Activated CD4-positive, alpha-beta T cell treated with anti-CD3 and anti-CD28 coated beads, Interleukin-2, Interleukin-4, amounts not matched to agents 100 ng/mL and 50 ng/mL, durations not matched to agents 16 hours and 8 hours (primary cell): ENCODE data around the gene UNC79.
"Not testable (repeated sequence)": the region's sequence is repeated elsewhere in the genome, so short reads cannot be mapped to it uniquely, and the experiment has no call there.

Source experiments
- DNase-seq: peaks from one replicate; pipeline ENCODE4 v3.0.0-alpha.2; 2020; ENCODE audit warnings: low spot score

UNC79 gene

GRCh38 chr14:93493622-93494021, 62.9 kb downstream of the UNC79 start:
- DNase-seq, result not testable (repeated sequence)

DNA sequence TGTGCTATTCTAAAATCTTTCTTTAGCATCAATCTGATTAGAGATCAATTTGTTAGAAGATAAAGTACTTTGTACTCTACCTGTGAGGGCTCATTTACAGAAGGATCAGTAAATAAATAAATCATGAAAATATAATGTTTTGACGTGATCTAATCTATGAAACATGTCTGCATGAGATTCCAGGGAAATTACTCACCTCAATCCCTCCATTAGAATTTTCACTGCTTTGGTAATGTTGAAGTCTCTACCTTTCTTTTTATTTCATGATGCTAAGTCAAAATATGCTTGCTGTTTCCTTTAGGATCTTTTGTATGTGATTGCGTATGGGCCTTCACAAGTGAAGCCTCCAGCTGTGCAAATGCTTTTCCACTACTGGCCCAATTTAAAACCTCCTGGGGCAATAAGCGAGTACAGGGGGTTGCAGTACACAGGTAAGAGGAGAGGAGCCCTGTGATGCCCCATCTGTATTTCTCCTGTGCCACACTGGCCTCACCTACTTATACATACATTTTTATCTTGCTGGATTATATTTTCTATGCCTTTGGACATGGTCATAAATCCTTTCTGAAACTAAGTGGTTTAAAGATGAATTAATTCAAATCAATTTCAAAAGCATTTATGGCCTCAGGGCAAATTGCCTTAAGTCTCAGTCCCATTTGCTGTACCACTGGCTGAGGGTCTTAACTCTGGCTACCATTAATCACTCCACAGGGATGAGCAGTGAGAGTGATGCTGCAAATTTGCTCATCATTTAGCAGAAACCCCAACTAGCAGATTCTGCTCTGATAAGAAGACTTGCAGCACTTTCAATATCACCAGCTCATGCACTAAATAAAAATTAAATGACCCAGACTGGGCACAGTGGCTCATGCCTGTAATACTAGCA, 66.4 kb downstream of the UNC79 start:
- no peak for DNase-seq

DNA sequence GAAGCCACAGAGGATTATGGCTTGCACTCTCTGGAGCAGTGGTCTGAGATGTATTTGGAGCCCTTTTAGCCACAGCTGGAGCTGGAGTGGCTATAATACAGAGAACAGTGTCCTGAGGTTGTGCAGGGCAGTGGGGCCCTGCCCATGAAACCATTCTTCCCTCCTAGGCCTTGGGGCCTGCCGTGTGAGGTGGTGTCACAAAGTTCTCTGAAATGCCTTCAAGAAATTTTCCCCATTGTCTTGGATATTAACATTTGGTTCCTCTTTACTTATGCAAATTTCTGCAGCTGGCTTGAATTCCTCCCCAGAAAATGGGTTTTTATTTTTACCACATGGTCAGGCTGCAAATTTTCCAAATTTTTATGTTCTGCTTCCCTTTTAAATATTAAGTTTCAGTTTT, 79.3 kb downstream of the UNC79 start:
- no peak for DNase-seq

GRCh38 chr14:93511001-93511400, 80.3 kb downstream of the UNC79 start:
- no peak for DNase-seq

- no peak for DNase-seq
Observed at GRCh38 chr14:93520053-93520607, 89.4 kb downstream of the UNC79 start.

GRCh38 chr14:93522221-93522620, 91.5 kb downstream of the UNC79 start:
- DNase-seq, result no peak

GRCh38 chr14:93525216-93525615, 94.5 kb downstream of the UNC79 start:
- DNase-seq, result not testable (repeated sequence)

GRCh38 chr14:93525696-93526451, 95.1 kb downstream of the UNC79 start:
- DNase-seq, result no peak

- no peak for DNase-seq
Observed at GRCh38 chr14:93527203-93527607, 96.5 kb downstream of the UNC79 start.

- no peak for DNase-seq
Observed at GRCh38 chr14:93528884-93529558, 98.3 kb downstream of the UNC79 start.

GRCh38 chr14:93531644-93532043, 100.9 kb downstream of the UNC79 start:
- no peak for DNase-seq

- DNase-seq, result no peak
Observed at GRCh38 chr14:93532541-93532940, 101.8 kb downstream of the UNC79 start.

- DNase-seq, result no peak
Observed at GRCh38 chr14:93533437-93533836, 102.7 kb downstream of the UNC79 start.

GRCh38 chr14:93533842-93534241, 103.1 kb downstream of the UNC79 start:
- no peak for DNase-seq

DNA sequence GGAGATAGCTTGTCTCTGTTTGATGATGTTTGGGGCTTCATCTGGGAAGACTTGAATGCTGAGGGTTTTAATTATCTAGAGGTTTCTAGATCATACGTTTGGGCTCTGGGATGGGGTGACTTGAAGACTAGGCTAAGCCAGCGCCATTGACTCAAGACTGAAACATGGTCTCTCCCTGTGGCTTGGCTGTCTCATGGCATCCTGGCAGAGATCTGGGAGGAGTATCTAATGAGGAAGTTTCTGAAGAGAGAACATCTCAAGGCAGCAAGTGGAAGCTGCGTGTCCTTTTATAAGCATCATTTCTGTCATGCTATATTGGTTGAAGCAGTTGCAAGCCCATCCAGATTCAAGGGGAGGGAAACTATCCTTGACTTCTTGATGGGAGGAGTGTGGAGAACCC, 104.8 kb downstream of the UNC79 start:
- no peak for DNase-seq

- DNase-seq, result no peak
Observed at GRCh38 chr14:93536945-93537344, 106.2 kb downstream of the UNC79 start.

GRCh38 chr14:93537951-93538350, 107.2 kb downstream of the UNC79 start:
- DNase-seq, result no peak

DNA sequence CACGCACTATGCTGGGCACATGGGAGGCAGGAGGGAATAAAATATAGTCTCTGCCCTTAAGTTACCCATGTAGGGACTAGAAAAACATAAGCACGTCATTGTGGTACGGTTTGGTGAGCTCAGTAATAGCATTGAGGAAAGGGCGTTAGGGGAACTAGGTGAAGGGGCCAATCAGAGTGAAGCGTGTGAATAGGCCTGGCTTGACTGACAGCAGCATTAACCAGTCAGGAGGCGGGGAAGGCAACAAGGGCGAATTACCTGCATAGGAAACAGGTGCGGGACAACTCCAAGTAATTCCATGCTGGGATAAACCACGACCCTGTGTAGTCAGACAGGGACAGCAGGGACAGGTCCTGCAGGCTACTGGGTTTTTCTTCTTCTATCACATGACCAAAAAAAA, 107.7 kb downstream of the UNC79 start:
- no peak for DNase-seq

GRCh38 chr14:93540235-93540634, 109.5 kb downstream of the UNC79 start:
- no peak for DNase-seq

GRCh38 chr14:93543766-93544165, 113.0 kb downstream of the UNC79 start:
- no peak for DNase-seq

- DNase-seq, result no peak
Observed at GRCh38 chr14:93544212-93544611, 113.5 kb downstream of the UNC79 start.

DNA sequence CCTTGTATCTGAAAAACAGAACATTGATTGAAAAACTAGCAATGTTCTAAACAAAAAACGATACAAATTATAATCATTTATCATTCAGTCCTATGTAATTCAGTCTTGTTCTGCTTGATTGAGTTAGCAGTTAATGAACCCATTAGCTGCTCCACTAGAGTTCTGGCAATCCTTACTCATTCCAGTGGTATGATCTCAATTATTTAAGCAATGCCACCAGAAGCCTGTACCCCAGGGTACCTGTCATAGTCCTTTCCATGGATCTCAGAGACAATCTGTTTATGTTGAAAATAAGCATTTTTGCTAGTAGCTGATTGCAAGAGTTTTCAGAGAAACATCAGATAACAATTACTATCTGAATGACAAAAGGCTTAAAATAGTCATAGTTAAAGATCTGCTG, 115.9 kb downstream of the UNC79 start:
- no peak for DNase-seq
